Nephron progenitor cell (in vitro differentiated cells): ENCODE results near the gene IL10RA.
"Not testable (repeated sequence)": the region's sequence is repeated elsewhere in the genome, so short reads cannot be mapped to it uniquely, and the experiment has no call there.

Experiments used
- DNase-seq: peaks from one replicate; pipeline ENCODE4 v3.0.0; 2021
- H3K27ac Mint-ChIP-seq: 2 replicates; pipeline ENCODE4 v1.8.0; 2021; ENCODE audit warnings: mild to moderate bottlenecking, moderate library complexity, mixed read lengths
- H3K27me3 Mint-ChIP-seq: 2 replicates; pipeline ENCODE4 v1.8.0; 2021; ENCODE audit warnings: mild to moderate bottlenecking, low read depth, mixed read lengths; ENCODE audit not compliant: poor library complexity
- H3K36me3 Mint-ChIP-seq: 2 replicates; pipeline ENCODE4 v1.8.0; 2021; ENCODE audit warnings: low read depth, mixed read lengths
- H3K4me1 Mint-ChIP-seq: 2 replicates; pipeline ENCODE4 v1.8.0; 2021; ENCODE audit warnings: mixed read lengths
- H3K4me3 Mint-ChIP-seq: 2 replicates; pipeline ENCODE4 v1.8.0; 2021; ENCODE audit warnings: mild to moderate bottlenecking, moderate library complexity, mixed read lengths
- H3K9me3 Mint-ChIP-seq: 2 replicates; pipeline ENCODE4 v1.8.0; 2021; ENCODE audit warnings: mild to moderate bottlenecking, moderate library complexity, mixed read lengths
- CTCF ChIP-seq: fragments of 200-600 bp; sonication (generic); IDR thresholded peaks from 2 replicates; pipeline ENCODE4 v1.5.0; 2021; ENCODE audit warnings: antibody characterized with exemption

Gene IL10RA

DNA sequence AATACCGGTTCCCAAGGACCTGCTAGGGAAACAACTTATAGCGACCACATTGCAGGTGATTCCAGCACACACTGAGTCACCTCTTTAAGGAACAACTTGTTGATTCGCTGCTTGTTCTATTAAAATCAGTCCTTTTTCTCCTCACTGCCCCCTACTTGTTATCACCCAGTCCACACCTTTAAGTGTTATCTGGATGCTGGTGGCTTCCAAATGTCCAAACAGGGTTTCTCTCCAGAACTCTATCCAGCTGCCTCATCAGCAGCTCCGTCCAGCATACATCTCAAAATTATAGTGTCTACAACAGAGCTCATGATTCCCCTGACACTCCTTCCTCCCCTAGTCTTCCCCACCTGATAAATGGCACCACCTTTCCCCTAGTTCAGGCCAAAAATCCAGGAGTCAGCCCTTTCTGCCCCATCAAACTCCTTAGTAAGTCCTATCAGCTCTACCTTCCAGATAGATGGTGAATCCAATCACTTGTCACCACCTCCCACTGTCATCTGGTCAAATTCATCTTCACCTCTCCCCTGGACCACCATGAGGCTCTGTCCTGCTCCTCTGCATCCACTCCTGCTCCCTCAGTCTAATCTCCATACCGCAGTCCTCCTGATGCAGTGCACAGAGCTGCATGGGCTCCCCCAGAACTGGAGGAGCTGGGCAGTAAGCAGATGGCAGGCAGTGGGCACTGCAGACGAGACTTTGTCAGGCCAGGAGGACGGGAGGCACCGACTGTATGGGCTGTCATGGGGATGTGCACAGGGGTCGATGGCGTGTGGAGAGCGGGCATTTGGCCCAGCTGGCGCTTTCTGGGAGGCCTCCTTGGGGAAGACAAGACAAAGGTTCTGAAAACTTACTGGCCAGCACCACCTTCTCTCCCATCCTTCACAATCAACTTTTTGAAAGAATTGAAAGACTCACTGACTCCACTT is 19.3 kb downstream of the IL10RA start:
- DNase-seq: no peak
- H3K9me3 Mint-ChIP-seq: peaks cover 4% of the 10 kb centered on the region
- no peaks in the 10 kb centered on the region for H3K36me3 Mint-ChIP-seq
- no peak overlapping the region for H3K4me3 Mint-ChIP-seq
- H3K27me3 Mint-ChIP-seq: peaks cover 30% of the 10 kb centered on the region
- no peak overlapping the region for H3K27ac Mint-ChIP-seq
- no peak for TF ChIP-seq CTCF
- H3K4me1 Mint-ChIP-seq: peaks cover 21% of the 10 kb centered on the region

DNA sequence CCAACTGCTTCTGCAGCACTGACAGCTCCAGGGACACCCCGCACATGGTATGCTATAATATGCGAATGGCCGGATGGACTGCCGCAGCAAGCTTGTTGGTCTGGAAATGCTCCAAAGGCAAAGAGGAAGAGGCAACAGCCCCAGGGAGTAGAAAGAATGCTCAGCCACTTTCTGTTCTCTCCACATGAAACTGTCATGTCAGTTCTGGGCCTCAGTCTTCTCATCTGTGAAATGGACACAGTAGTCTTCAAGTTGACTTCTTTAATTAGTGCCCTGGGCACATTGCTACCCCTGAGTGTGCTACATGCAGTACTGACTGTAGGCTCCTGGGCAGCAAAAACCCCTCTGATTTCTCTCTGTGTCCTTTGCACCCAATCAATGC is 19.9 kb downstream of the IL10RA start:
- no peaks in the 10 kb centered on the region for H3K36me3 Mint-ChIP-seq
- H3K27ac Mint-ChIP-seq: no peak overlapping the region
- DNase-seq: no peak
- peaks cover 29% of the 10 kb centered on the region for H3K27me3 Mint-ChIP-seq
- H3K9me3 Mint-ChIP-seq: peaks cover 4% of the 10 kb centered on the region
- no peak for TF ChIP-seq CTCF
- peaks cover 21% of the 10 kb centered on the region for H3K4me1 Mint-ChIP-seq
- no peak overlapping the region for H3K4me3 Mint-ChIP-seq

DNA sequence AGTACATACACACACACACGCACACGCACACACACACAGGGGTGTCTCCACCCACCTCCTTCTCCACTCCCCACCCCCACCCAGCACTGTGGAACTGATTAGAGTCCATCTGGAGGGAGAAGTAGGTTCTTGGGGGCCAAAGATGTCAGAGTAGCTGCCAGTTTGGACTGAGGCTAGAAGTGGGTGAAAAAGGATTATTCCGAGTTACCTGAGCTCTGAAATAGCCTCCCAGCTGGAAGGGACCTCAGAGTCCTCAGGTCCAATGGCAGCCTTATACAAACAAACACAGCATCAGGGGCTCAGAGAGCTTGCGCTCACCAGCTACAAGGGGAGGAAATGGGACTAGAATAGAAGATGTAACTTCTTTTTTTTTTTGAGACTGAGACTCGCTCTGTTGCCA is 20.8 kb downstream of the IL10RA start:
- Mint-ChIP-seq H3K36me3 (no peaks in the 10 kb centered on the region), H3K4me1 (peaks cover 21% of the 10 kb centered on the region), H3K9me3 (peaks cover 4% of the 10 kb centered on the region), H3K4me3 (no peak overlapping the region), H3K27ac (no peak overlapping the region), H3K27me3 (peaks cover 29% of the 10 kb centered on the region)
- TF ChIP-seq CTCF: no peak
- DNase-seq: no peak

- Mint-ChIP-seq H3K27me3 (peaks cover 29% of the 10 kb centered on the region), H3K4me1 (peaks cover 20% of the 10 kb centered on the region)
- not testable (repeated sequence) for DNase-seq, H3K27ac Mint-ChIP-seq, H3K36me3 Mint-ChIP-seq, H3K4me3 Mint-ChIP-seq, H3K9me3 Mint-ChIP-seq
These were observed 21.5 kb downstream of the IL10RA start for GRCh38 chr11:118007563-118008270.

DNA sequence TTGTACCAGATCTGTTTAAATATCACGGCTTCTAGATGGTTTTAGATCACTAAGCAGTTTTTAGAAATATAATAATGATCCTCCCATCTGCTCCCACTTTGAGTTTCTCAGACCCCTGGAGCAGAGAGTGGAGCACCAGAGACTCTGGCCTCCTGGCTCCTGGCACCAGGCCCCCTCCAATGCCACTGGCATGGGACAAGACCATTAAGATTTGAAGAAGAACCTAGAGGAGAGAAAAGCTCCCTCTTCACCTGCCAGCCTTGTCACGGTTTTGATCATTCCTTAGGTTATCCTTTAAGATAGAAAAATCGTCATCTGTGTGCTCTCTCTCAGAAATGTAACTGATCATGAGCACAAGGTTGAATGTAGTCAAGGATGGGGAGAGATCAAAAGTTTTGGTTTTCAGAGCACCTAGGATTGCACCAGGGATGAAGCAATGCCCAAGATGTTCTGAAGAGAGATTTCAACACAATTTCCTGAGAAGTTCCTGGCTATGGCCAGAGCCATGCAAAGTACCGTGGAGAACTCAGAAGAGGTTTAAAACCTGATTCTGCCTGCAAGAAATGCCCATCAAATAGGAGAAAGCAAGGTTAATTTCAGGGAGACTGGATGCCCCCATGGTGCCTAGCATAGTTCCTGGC is 22.2 kb downstream of the IL10RA start:
- no peak overlapping the region for H3K4me3 Mint-ChIP-seq
- peaks cover 19% of the 10 kb centered on the region for H3K4me1 Mint-ChIP-seq
- no peaks in the 10 kb centered on the region for H3K36me3 Mint-ChIP-seq
- H3K27ac Mint-ChIP-seq: no peak overlapping the region
- TF ChIP-seq CTCF: no peak
- H3K9me3 Mint-ChIP-seq: peaks cover 4% of the 10 kb centered on the region
- peaks cover 31% of the 10 kb centered on the region for H3K27me3 Mint-ChIP-seq
- no peak for DNase-seq
